Measurements from ENCODE around the gene ACO2.
"Not testable (repeated sequence)": the region's sequence is repeated elsewhere in the genome, so short reads cannot be mapped to it uniquely, and the experiment has no call there.

ACO2 gene

GRCh38 chr22:41543854-41544670 is 75.1 kb downstream of the ACO2 start, which contains the start of gene POLR3H:
TSS of gene POLR3H (minus strand) at chr22:41544470. CDS start at chr22:41544101, 369 bp downstream.
- peak; percentile 94 for DNase-seq

GRCh38 chr22:41544671-41545476 is 76.0 kb downstream of the ACO2 start:
- no peak for DNase-seq

DNA sequence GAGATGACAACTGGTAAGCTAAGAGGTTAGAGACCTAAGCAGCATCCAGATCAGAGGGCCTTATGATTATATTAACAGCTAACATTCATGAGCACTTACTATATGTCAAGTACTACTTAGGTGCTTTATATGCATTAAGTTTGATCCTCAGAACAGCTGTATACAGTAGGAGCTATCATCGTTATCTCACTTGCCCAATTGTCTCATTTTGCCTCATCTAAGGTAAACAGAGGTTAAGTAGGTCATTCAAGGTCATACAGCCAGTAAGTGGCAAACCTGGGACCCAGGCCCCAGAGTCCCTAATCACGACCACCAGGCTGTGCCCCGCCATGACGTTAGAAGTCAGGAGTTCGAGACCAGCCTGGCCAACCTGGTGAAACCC is 79.9 kb downstream of the ACO2 start:
- DNase-seq: no peak

DNA sequence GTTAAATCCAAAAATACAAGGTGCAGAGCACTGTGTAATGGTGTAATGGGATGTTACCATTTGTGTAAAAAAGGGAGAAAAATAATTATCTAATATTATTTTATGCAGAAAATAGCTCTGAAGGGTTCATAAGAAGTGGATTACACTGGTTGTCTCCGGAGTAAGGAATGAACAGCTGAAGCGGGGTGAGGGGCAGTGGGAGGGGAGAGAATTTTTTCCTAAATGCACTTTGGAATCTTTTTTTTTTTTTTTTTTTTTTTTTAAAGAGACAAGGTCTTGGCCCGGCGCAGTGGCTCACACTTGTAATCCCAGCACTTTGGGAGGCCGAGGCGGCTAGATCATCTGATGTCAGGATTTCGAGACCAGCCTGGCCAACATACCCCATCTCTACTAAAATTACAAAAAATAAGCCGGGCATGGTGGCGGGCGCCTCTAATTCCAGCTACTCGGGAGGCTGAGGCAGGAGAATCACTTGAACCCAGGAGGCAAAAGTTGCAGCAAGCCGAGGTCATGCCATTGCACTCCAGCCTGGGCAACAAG is 82.1 kb downstream of the ACO2 start:
- DNase-seq: no peak

- DNase-seq: no peak
Measured at GRCh38 chr22:41551877-41552582, 83.1 kb downstream of the ACO2 start.

- no peak for DNase-seq
Measured at GRCh38 chr22:41555325-41555982, 86.5 kb downstream of the ACO2 start.

DNA sequence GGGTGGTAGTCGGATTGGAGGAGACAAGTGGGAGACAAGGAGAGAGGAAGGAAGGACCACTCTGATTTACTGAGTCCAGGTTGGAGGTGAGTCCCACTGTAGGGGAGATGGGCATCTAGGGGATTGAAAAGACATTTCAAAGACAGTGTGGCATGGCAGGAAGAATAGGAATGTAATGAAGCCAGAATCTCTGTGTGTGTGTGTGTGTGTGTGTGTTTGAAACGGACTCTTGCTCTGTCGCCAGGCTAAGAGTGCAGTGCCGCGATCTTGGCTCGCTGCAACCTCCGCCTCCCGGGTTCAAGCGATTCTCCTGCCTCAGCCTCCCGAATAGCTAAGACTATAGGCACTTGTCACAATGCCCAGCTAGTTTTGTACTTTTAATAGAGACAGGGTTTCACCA is 87.6 kb downstream of the ACO2 start:
- DNase-seq: no peak

DNA sequence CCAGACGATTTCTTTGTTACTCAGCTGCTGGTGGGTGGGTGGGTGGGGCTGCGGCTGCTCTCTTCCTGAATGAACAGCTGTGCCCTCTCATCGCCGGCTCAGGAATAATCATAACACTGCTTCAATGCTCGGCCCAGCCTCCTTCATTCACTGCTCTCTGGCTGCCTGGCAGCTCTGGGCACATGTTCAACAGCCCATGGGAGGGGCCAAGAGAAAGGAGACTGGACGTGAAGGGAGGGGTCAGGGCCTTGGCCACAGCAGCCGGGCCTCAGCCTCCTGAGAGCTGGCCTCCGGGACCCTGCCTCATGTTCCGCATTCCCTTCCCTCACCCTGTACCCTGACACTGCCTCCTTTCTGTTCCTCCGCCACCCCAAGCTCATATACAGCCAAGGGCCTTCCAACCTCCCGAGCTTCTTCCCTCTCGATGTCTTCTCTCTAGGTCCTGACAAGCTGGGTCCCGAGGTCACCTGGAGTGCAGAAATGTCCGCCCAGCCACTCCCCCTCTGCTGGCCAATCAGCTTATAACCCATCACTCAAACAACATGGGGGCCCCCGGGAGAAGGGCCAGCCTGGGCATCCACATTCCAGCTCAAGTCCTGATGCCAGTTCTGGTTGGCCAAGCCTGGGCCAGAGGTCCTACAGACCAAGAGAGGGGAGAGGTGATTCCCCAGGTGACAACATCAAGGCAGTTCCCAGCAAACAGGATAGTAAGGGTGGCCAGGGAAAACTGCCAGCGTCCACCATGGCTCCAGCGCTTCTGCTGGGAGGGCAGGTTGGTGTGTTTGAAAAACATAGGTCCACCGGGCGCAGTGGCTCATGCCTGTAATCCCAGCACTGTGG is 88.7 kb downstream of the ACO2 start:
- no peak for DNase-seq

GRCh38 chr22:41558241-41558630 is 89.3 kb downstream of the ACO2 start:
- DNase-seq: not testable (repeated sequence)

DNA sequence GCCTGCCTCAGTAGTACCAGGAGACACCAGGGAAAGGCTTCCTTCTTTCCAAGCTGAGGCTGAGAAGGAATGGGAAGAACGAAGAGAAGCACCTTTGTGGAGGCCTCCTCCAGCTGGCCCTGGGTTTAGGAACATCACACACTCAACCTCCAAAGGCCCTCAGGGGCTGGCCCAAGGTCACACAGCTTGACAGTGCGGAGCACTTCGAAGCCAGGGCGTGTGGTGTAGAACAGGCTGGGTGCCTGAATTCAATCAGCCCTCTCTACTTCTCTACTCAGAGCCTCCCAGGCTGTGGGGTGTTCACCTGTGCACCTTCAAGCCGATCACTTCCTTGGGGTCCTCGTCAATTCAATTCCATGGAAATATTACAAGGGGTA is 91.2 kb downstream of the ACO2 start:
- DNase-seq: no peak

DNA sequence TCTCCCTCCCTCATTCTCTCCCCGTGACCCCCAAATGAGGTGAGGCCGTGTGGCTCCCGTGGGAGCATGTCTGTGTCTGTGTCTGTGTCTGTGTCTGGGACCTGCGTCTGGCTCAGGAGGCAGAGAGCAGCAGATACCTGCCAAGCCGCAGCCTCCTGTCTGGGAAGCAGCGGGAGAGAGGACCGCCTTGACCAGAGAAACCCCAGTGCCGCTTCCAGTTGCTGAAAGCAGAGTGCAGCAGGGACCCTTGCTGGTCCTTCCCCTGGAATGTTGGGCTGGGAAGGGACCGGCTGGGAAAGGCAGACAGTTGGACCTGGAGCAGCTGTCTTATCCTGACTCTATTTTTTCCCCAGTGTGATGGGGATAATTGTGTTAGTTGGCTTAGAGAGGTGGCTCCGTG is 92.4 kb downstream of the ACO2 start:
- no peak for DNase-seq

DNA sequence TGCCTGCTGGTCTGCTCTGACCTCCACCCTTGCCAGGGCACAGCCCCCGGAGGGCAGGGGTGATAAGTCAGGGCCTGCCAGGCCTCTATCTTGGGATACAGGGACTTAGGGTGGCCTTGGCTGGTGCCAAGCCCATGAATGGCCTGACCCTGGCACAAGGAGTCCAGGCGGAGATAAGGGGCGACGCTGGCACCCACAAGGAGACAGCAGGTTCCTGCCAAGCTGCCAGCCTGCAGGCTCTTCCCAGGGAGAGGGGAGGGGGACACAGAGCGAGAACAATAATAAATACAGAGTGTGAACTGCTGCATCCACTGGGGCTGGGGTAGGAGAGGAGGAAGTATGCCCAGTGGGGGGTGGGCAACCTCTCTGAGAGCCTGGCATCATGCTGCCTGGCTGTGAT is 92.9 kb downstream of the ACO2 start:
- DNase-seq: no peak

- DNase-seq: no peak
Measured at GRCh38 chr22:41562461-41562860, 93.5 kb downstream of the ACO2 start.

- no peak for DNase-seq
Measured at GRCh38 chr22:41563051-41563711, 94.3 kb downstream of the ACO2 start.

- DNase-seq: no peak
Measured at GRCh38 chr22:41564563-41564962, 95.6 kb downstream of the ACO2 start.

DNA sequence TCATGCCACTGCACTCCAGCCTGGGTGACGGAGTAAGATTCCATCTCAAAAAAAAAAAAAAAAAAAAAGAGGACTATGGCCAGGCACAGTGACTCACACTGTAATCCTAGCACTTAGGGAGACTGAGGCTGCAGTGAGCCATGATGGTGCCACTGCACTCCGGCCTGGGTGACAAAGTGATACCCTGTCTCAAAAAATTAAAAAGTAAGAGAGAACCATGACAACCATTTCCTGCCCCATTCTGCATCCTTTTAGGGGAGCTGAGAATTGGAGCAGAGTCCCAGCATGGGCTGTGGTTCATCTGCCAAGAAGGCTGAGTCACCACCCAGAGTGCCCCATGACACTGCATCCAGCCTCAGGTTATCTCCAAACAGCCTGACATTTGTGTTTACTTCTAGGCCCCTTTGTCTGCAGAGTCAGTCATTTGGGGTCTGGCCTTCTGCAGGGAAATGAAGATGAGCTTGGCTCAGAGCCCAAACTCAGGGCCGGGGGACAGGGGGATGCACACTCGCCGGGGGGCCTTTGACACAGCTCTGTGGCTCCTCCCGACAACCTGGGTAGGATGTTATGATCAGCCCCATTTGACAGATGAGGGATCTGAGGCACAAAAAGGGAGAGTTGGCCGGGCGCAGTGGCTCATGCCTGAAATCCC is 96.6 kb downstream of the ACO2 start:
- no peak for DNase-seq

DNA sequence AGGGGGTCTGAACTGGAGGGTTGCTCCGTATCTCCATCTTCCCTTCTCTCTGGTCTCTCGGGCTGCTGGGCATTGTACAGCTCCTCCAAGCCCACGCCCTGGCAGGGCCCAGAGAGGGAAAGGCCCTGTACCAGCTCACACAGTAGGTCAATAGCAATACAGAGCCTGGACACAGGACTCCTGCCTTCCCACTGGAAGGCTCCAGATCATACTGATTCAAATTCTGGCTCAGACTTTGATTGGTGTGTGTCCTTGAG is 98.5 kb downstream of the ACO2 start:
- DNase-seq: no peak

DNA sequence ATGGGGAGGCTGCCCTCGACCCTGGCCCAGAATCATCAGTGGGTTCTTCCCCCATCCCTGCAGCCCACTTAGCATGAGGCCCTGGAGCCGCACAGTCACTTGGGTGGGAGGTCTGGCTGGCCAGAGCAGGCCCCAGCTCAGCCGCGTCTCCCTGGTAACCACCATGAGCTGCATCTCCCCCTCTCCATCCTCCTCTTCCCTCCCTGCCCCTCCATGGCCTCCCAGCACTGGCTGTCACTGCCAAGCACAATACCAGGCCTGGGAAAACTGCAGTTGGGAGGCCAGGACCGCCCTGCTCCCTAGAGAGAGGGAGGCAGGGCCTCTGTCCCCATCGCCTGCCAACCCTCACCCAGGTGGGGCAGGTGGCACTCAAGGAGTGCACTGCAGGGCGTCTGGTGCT is 99.9 kb downstream of the ACO2 start:
- no peak for DNase-seq

DNA sequence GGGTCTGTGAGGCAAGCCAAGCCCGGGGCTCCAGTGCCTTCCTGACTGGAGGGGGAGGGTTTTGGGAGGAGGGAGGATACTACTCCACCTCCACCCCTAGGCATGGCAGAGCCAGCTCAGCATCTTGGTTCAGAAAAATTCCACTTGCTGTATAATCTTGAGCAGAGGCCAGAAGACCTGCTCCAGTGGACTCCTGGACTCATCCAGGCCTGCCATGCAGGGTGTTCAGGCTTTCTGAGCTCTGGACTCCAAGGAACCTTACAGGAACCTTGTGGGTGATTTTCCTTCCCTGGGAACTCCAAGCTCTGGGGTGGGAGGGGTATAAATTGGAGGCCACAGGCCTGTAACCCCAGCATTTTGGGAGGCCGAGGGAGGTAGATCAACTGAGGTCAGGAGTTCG is 101.3 kb downstream of the ACO2 start:
- no peak for DNase-seq

- DNase-seq: no peak
Measured at GRCh38 chr22:41571786-41572185, 102.9 kb downstream of the ACO2 start.

DNA sequence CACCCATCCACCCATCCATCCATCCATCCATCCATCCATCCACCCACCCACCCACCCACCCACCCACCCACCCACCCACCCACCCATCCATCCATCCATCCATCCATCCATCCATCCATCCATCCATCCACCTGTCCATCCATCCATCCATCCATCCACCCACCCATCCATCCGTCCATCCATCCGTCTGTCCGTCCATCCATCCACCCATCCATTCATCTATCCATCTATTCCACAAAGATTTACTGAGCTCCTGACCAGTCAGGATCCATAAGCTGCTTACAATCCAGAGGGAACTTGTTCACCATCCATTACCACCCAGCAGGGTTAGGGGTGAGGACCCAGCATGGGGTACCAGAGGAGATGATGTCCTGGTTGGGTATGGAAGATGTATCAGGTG is 103.4 kb downstream of the ACO2 start:
- DNase-seq: not testable (repeated sequence)
